ENCODE results near the gene TULP4.

DNA sequence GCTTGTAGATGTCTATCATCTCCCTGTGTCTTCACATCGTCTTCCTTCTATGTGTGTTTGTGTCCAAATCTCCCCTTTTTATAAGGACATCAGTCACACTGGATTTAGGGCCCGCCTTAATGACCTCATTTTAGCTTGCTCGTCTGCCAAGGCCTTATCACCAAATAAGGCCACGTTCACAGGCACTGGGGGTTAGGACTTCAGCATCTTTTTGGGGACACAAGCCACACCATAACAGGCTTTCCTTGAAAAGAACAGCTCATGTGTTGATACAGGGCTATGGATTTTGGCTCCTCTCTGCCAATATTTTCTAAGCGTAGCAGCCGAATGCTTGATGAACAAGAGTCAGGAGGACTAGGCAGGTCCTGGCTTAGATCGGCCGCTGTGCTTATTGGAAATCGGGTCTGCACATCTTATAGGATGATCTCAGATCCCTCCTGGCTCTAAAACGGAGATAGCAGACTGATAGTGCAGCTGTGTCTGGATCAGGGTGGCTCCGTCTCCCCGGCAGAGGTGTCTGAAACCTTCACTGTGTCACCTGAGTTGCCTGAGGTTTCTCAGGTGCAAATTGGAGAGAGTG is 231.4 kb downstream of the TULP4 start:
- no peak for TF ChIP-seq CTBP1 (IDR thresholded peaks at IDR 0.05; ENCODE audit: borderline replicate concordance)
- TF ChIP-seq, protein P1, sequence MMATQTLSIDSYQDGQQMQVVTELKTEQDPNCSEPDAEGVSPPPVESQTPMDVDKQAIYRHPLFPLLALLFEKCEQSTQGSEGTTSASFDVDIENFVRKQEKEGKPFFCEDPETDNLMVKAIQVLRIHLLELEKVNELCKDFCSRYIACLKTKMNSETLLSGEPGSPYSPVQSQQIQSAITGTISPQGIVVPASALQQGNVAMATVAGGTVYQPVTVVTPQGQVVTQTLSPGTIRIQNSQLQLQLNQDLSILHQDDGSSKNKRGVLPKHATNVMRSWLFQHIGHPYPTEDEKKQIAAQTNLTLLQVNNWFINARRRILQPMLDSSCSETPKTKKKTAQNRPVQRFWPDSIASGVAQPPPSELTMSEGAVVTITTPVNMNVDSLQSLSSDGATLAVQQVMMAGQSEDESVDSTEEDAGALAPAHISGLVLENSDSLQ (IDR thresholded peaks at IDR 0.05) = no peak
- TF ChIP-seq FOXM1 (IDR thresholded peaks at IDR 0.05; ENCODE audit: borderline replicate concordance) = no peak
- TF ChIP-seq SP1 (IDR thresholded peaks at IDR 0.05) = no peak
- no peak for TF ChIP-seq L3MBTL2 (conservative IDR thresholded peaks at IDR 0.05)
- no peak for TF ChIP-seq BHLHE40 (IDR thresholded peaks at IDR 0.05; ENCODE audit: borderline replicate concordance)
- no peak for TF ChIP-seq TARDBP (IDR thresholded peaks at IDR 0.05)
- no peak for TF ChIP-seq ARNT (IDR thresholded peaks at IDR 0.05)
- no peak for TF ChIP-seq FOXK2 (IDR thresholded peaks at IDR 0.05)
- TF ChIP-seq ZNF384 (IDR thresholded peaks at IDR 0.05) = no peak
- TF ChIP-seq HDGF (IDR thresholded peaks at IDR 0.05; ENCODE audit: borderline replicate concordance) = no peak
